Activated CD8-positive, alpha-beta memory T cell treated with anti-CD3 and anti-CD28 coated beads, Interleukin-2, amount 50 U/mL, for 1 hour (primary cell): ENCODE results near the gene OR5T2.
"Not testable (repeated sequence)": the region's sequence is repeated elsewhere in the genome, so short reads cannot be mapped to it uniquely, and the experiment has no call there.

Source experiments
- DNase-seq: peaks from one replicate; pipeline ENCODE4 v3.0.0-alpha.2; 2020; ENCODE audit errors: extremely low read depth

The OR5T2 gene

GRCh38 chr11:56234155-56234554, at the start of gene OR5T2:
Gene OR5T2 (minus strand): TSS chr11:56234255. CDS start chr11:56233062, 1,193 bp downstream.
- DNase-seq = no peak

- DNase-seq = no peak
Observed at GRCh38 chr11:56273854-56274253, 39.8 kb upstream of the OR5T2 start, which contains the start of gene OR5T1. Gene OR5T1 (plus strand): TSS chr11:56274154. CDS start chr11:56275639, 1,485 bp downstream.

- no peak for DNase-seq
Observed at GRCh38 chr11:56271092-56271491, 37.0 kb upstream of the OR5T2 start.

GRCh38 chr11:56251954-56252353, 17.9 kb upstream of the OR5T2 start, which contains the start of gene OR5T3:
Gene OR5T3 (plus strand): TSS chr11:56252254. CDS start chr11:56252254, 0 bp downstream.
- no peak for DNase-seq

GRCh38 chr11:56219735-56220134, 14.3 kb downstream of the OR5T2 start:
- not testable (repeated sequence) for DNase-seq

GRCh38 chr11:56214537-56214936, 19.5 kb downstream of the OR5T2 start:
- DNase-seq = no peak

- DNase-seq = no peak
Observed at GRCh38 chr11:56207790-56208189, 26.3 kb downstream of the OR5T2 start.

GRCh38 chr11:56197367-56197766, 36.7 kb downstream of the OR5T2 start:
- DNase-seq = no peak

- DNase-seq = no peak
Observed at GRCh38 chr11:56196705-56197104, 37.4 kb downstream of the OR5T2 start.

GRCh38 chr11:56188602-56189001, 45.5 kb downstream of the OR5T2 start:
- no peak for DNase-seq

GRCh38 chr11:56183459-56183858, 50.6 kb downstream of the OR5T2 start:
- no peak for DNase-seq
